ENCODE results near the gene SFRP4.
"Not testable (repeated sequence)": the region's sequence is repeated elsewhere in the genome, so short reads cannot be mapped to it uniquely, and the experiment has no call there.

SFRP4 gene

GRCh38 chr7:37916673-37917660 is at the start of gene SFRP4:
TSS of gene SFRP4 (minus strand) at chr7:37916817. CDS start at chr7:37916537, 280 bp downstream.
- no peak for DNase-seq (ENCODE audit: low read depth)

GRCh38 chr7:37964196-37964595 is 47.6 kb upstream of the SFRP4 start:
- DNase-seq (ENCODE audit: low read depth) = no peak

- no peak for DNase-seq (ENCODE audit: low read depth)
These were observed 44.6 kb upstream of the SFRP4 start for GRCh38 chr7:37961251-37961650.

GRCh38 chr7:37960483-37960882 is 43.9 kb upstream of the SFRP4 start:
- no peak for DNase-seq (ENCODE audit: low read depth)

- no peak for DNase-seq (ENCODE audit: low read depth)
These were observed 40.8 kb upstream of the SFRP4 start for GRCh38 chr7:37957221-37957970.

- no peak for DNase-seq (ENCODE audit: low read depth)
These were observed 40.2 kb upstream of the SFRP4 start for GRCh38 chr7:37956791-37957190.

GRCh38 chr7:37954217-37954616 is 37.6 kb upstream of the SFRP4 start:
- DNase-seq (ENCODE audit: low read depth) = not testable (repeated sequence)

- peak; percentile 14 for DNase-seq (ENCODE audit: low read depth)
These were observed 35.6 kb upstream of the SFRP4 start for GRCh38 chr7:37952240-37952639.

GRCh38 chr7:37947941-37948210 is 31.3 kb upstream of the SFRP4 start:
- no peak for DNase-seq (ENCODE audit: low read depth)

GRCh38 chr7:37947138-37947940 is 30.7 kb upstream of the SFRP4 start:
- no peak for DNase-seq (ENCODE audit: low read depth)

GRCh38 chr7:37945336-37945735 is 28.7 kb upstream of the SFRP4 start:
- no peak for DNase-seq (ENCODE audit: low read depth)

GRCh38 chr7:37944737-37945054 is 28.1 kb upstream of the SFRP4 start:
- no peak for DNase-seq (ENCODE audit: low read depth)

- DNase-seq (ENCODE audit: low read depth) = no peak
These were observed 27.5 kb upstream of the SFRP4 start for GRCh38 chr7:37943905-37944736.

GRCh38 chr7:37942934-37943610 is 26.5 kb upstream of the SFRP4 start:
- DNase-seq (ENCODE audit: low read depth) = no peak

- no peak for DNase-seq (ENCODE audit: low read depth)
These were observed 16.5 kb upstream of the SFRP4 start for GRCh38 chr7:37933018-37933566.

GRCh38 chr7:37932543-37932942 is 15.9 kb upstream of the SFRP4 start:
- no peak for DNase-seq (ENCODE audit: low read depth)

GRCh38 chr7:37930226-37930948 is 13.8 kb upstream of the SFRP4 start:
- DNase-seq (ENCODE audit: low read depth) = no peak

GRCh38 chr7:37928878-37929277 is 12.3 kb upstream of the SFRP4 start:
- no peak for DNase-seq (ENCODE audit: low read depth)

GRCh38 chr7:37927773-37928444 is 11.3 kb upstream of the SFRP4 start:
- DNase-seq (ENCODE audit: low read depth) = no peak

- no peak for DNase-seq (ENCODE audit: low read depth)
These were observed 9.0 kb upstream of the SFRP4 start for GRCh38 chr7:37925620-37926019.

All from CMK (cell line).